Peyer's patch (tissue), 4 donors: ENCODE measurements around the gene TSPAN32. TPM values are rescaled to one million over a fixed set of nuclear protein-coding genes. Genes with fewer than 3 reads are reported as not detected.
"Not testable (repeated sequence)": the region's sequence is repeated elsewhere in the genome, so short reads cannot be mapped to it uniquely, and the experiment has no call there.

ENCODE experiments used
- DNase-seq, 3 donors: peaks; one replicate each; pipeline ENCODE4 v3.0.0-alpha.2; 2017 to 2019
- H3K27ac ChIP-seq, 4 donors: fragments of 200-600 bp; sonication (generic); one replicate each; pipeline ENCODE4 v1.5.1; 2016 to 2019
- H3K27me3 ChIP-seq, 2 donors: fragments of 200-600 bp; sonication (generic); one replicate each; pipeline ENCODE4 v1.5.1; 2019
- H3K36me3 ChIP-seq, 3 donors: fragments of 200-600 bp; sonication (generic); one replicate each; pipeline ENCODE4 v1.5.1; 2016 to 2019
- H3K4me1 ChIP-seq, 4 donors: fragments of 200-600 bp; sonication (generic); one replicate each; pipeline ENCODE4 v1.5.1; 2016 to 2019
- H3K4me3 ChIP-seq, 4 donors: fragments of 200-600 bp; sonication (generic); 1 replicate in 3 of 4; 2 replicates in 1 of 4; pipeline ENCODE4 v1.5.1; 2016 to 2019; ENCODE audit warnings: mild to moderate bottlenecking in 1 of 4
- H3K9me3 ChIP-seq, 4 donors: fragments of 200-600 bp; sonication (generic); one replicate each; pipeline ENCODE4 v1.5.1; 2016 to 2019; ENCODE audit warnings: mild to moderate bottlenecking in 1 of 4
- CTCF ChIP-seq, 6 experiments: fragments of 450-650 bp in 4 of 6; fragments of 200-600 bp in 2 of 6; sonication (generic) in 1 of 6; IDR thresholded peaks; one replicate each; pipeline ENCODE4 v1.5.1; 2017 to 2019; ENCODE audit warnings: antibody characterized with exemption in 6 of 6, mild to moderate bottlenecking in 3 of 6, moderate library complexity in 1 of 6
- POLR2A ChIP-seq, 2 donors: fragments of 450-650 bp; IDR thresholded peaks; one replicate each; pipeline ENCODE4 v1.5.1; 2017; ENCODE audit warnings: antibody characterized with exemption in 2 of 2, mild to moderate bottlenecking in 2 of 2, moderate library complexity in 2 of 2
- total RNA-seq, 4 donors: library from RNA; depleted of rRNA; stranded (reverse); fragments of >200 nt; gene quantifications; one replicate each; pipeline ENCODE4 v1.1.0, GENCODE V29; 2016

The TSPAN32 gene
- total RNA-seq, 4 donors from 2014 or later = 1.6 to 1.7 TPM; not detected in 2

DNA sequence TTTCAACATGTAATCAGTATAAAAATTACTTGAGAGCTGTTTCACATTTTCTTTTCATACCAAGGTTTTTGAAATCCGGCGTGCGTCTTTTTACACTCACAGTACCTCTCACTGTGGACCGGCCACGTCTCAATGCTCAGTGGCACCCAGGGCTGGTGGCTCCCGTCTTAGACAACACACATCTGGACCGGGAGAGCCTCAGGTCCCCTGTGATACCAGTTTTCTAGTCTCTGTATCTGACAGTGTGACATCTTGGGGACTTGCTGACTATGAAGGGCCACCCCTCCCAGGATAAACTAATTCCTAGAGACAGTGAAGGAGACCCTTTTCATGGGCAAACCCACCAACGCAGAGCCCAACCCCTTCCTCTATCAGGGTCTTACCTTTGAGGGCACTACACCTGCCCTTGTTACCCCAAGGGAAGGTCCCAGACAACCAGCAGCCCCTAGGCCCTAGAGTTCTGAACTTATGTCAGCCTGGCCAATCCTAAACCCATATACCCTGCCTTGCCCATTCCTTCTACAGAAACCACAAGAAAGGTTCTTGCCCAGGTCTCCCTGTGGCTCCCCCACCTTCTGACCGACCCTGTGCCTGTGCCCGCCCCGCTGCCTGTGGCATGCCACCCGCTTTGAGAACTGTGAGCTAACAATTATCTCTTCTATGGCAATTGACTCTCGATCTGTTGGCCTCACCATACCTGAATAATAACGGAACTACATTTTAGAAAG, 25.4 kb upstream of the TSPAN32 start:
- Histone ChIP-seq H3K36me3 (no peaks in the 10 kb centered on the region), H3K27ac (no peak overlapping the region), H3K4me1 (no peaks in the 10 kb centered on the region), H3K9me3 (no peaks in the 10 kb centered on the region), H3K27me3 (peaks cover 0 to 1% of the 10 kb centered on the region in 2 donors), H3K4me3 (no peak overlapping the region)
- TF ChIP-seq CTCF (IDR thresholded peaks at IDR 0.05) = no peak
- no peak for TF ChIP-seq POLR2A (IDR thresholded peaks at IDR 0.05)
- peak in 1 of 3 donors; percentile 6 for DNase-seq

DNA sequence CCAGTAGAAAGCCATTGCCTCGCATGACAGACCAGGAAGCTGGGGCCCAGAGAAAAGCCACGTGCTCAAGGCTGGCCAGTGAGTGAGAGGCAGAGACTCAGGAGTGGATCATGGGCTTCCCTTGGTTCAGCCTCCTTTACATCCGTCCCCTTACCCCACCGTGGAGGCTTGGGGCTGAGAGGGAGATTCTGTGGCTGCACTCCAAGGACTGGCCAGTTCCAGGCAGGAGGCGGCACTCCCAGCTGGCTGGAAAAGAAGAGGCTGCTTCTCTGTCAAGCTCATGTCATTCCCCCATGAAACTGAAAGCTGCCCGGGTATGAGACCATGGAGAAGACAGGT, 24.8 kb upstream of the TSPAN32 start:
- no peaks in the 10 kb centered on the region for H3K4me1 ChIP-seq
- H3K4me3 ChIP-seq = no peak overlapping the region
- no peaks in the 10 kb centered on the region for H3K27me3 ChIP-seq
- no peaks in the 10 kb centered on the region for H3K36me3 ChIP-seq
- TF ChIP-seq CTCF (IDR thresholded peaks at IDR 0.05) (no peak), POLR2A (IDR thresholded peaks at IDR 0.05) (no peak)
- DNase-seq = peak in 2 of 3 donors; percentile 5 to 39
- no peaks in the 10 kb centered on the region for H3K9me3 ChIP-seq
- no peak overlapping the region for H3K27ac ChIP-seq

DNA sequence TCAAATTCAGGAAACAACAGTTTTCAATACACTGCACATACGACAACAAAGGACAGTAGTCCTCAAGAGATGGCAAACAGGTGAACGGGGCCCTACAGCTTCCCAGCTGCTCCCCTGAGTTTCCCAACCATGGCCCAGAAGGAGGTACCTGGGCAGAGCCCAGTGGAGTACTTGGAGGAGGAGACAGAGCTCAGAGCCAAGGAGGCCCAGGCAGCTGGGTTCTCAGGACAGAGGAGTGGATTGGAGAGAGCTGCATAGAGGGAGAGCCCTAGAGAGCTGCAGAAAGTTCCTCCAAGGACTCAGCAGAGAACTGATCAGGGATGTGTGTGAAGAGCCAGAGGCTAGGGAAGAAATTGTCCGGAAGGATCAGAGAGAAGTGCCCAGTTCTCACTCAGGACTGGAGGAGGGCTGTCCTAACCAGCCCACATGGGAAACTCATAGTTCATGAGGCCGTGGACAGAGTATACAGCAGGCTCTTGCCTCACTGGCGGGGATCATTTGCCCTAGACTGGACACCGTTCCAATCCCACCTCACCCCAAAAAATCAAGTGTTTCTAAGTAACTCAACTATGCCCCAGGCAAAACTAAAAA, 23.8 kb upstream of the TSPAN32 start:
- no peaks in the 10 kb centered on the region for H3K27me3 ChIP-seq
- no peak for DNase-seq
- no peaks in the 10 kb centered on the region for H3K9me3 ChIP-seq
- H3K4me1 ChIP-seq = no peaks in the 10 kb centered on the region
- no peak overlapping the region for H3K4me3 ChIP-seq
- no peak overlapping the region for H3K27ac ChIP-seq
- no peaks in the 10 kb centered on the region for H3K36me3 ChIP-seq
- TF ChIP-seq POLR2A (IDR thresholded peaks at IDR 0.05) = no peak
- TF ChIP-seq CTCF (IDR thresholded peaks at IDR 0.05) = no peak

- TF ChIP-seq POLR2A (IDR thresholded peaks at IDR 0.05) = no peak
- TF ChIP-seq CTCF (IDR thresholded peaks at IDR 0.05) = no peak
- H3K36me3 ChIP-seq = no peaks in the 10 kb centered on the region
- H3K9me3 ChIP-seq = no peaks in the 10 kb centered on the region
- no peak for DNase-seq
- H3K4me1 ChIP-seq = no peaks in the 10 kb centered on the region
- H3K27ac ChIP-seq = no peak overlapping the region
- no peaks in the 10 kb centered on the region for H3K27me3 ChIP-seq
- no peak overlapping the region for H3K4me3 ChIP-seq
Measured at GRCh38 chr11:2280208-2280607, 21.6 kb upstream of the TSPAN32 start.

GRCh38 chr11:2286350-2286749, 15.5 kb upstream of the TSPAN32 start:
- peak overlapping the region in 1 of 4 donors; percentile 54 for H3K27ac ChIP-seq
- not testable (repeated sequence) for H3K27me3 ChIP-seq, DNase-seq, H3K9me3 ChIP-seq, H3K4me3 ChIP-seq, H3K4me1 ChIP-seq, H3K36me3 ChIP-seq

GRCh38 chr11:2287091-2287490, 14.7 kb upstream of the TSPAN32 start:
- no peaks in the 10 kb centered on the region for H3K9me3 ChIP-seq
- no peaks in the 10 kb centered on the region for H3K4me1 ChIP-seq
- peak in 2 of 3 donors; percentile 30 to 47 for DNase-seq
- H3K4me3 ChIP-seq = no peak overlapping the region
- H3K27ac ChIP-seq = peak overlapping the region in 2 of 4 donors; percentile 54 to 57
- no peaks in the 10 kb centered on the region for H3K36me3 ChIP-seq
- TF ChIP-seq CTCF (IDR thresholded peaks at IDR 0.05) (no peak), POLR2A (IDR thresholded peaks at IDR 0.05) (no peak)
- no peaks in the 10 kb centered on the region for H3K27me3 ChIP-seq
